Liver (tissue), 9 donors: ENCODE measurements around the gene CASQ2. TPM values are rescaled to one million over a fixed set of nuclear protein-coding genes. Genes with fewer than 3 reads are reported as not detected.

Source experiments
- DNase-seq: peaks from one replicate; pipeline ENCODE4 v3.0.0-alpha.2; 2017; ENCODE audit warnings: low spot score
- H3K27ac ChIP-seq, 2 donors: one replicate each; pipeline ENCODE4 v1.7.0; 2013; ENCODE audit warnings: inconsistent platforms in 2 of 2, low read length in 2 of 2, control low read depth in 1 of 2, low read depth in 1 of 2, mild to moderate bottlenecking in 1 of 2
- H3K27me3 ChIP-seq, 4 donors: one replicate each; pipeline versions ENCODE4 v1.6.1 to v1.7.0; 2013; ENCODE audit warnings: low read length in 3 of 4, inconsistent platforms in 1 of 4, mild to moderate bottlenecking in 1 of 4, moderate library complexity in 1 of 4; ENCODE audit not compliant: control insufficient read depth in 4 of 4, insufficient read depth in 4 of 4
- H3K36me3 ChIP-seq, 4 donors: one replicate each; pipeline versions ENCODE4 v1.6.1 to v1.7.0; 2013; ENCODE audit warnings: low read length in 3 of 4, mild to moderate bottlenecking in 3 of 4, low read depth in 1 of 4, moderate library complexity in 1 of 4; ENCODE audit not compliant: control insufficient read depth in 4 of 4, insufficient read depth in 3 of 4
- H3K4me1 ChIP-seq, 4 donors: one replicate each; pipeline versions ENCODE4 v1.6.1 to v1.7.0; 2013; ENCODE audit warnings: low read length in 3 of 4, mild to moderate bottlenecking in 3 of 4, moderate library complexity in 1 of 4; ENCODE audit not compliant: control insufficient read depth in 4 of 4, insufficient read depth in 4 of 4
- H3K4me3 ChIP-seq, 3 donors: one replicate each; pipeline versions ENCODE4 v1.6.1 to v1.7.0; 2013; ENCODE audit warnings: low read length in 3 of 3, control low read depth in 1 of 3, low read depth in 1 of 3, mild to moderate bottlenecking in 1 of 3
- H3K9ac ChIP-seq, 2 donors: one replicate each; pipeline ENCODE4 v1.7.0; 2013; ENCODE audit warnings: low read length in 2 of 2, mild to moderate bottlenecking in 2 of 2, moderate library complexity in 2 of 2, control low read depth in 1 of 2, low read depth in 1 of 2
- H3K9me3 ChIP-seq, 4 donors: one replicate each; pipeline versions ENCODE4 v1.6.1 to v1.7.0; 2013; ENCODE audit warnings: low read length in 3 of 4; ENCODE audit not compliant: control insufficient read depth in 4 of 4
- ATF3 ChIP-seq: IDR thresholded peaks from 2 replicates; pipeline ENCODE4 v1.6.1; 2016; ENCODE audit warnings: antibody characterized with exemption
- CTCF ChIP-seq: fragments of 150-350 bp; IDR thresholded peaks from 2 replicates; pipeline ENCODE4 v1.5.1; 2017; ENCODE audit warnings: improper control_type of control experiment, low read depth, low read length; ENCODE audit not compliant: missing input control
- EGR1 ChIP-seq, 2 donors: IDR thresholded peaks; 2 replicates each; pipeline ENCODE4 v1.6.1; 2016 to 2018; ENCODE audit warnings: antibody characterized with exemption in 2 of 2, low read depth in 2 of 2
- FOXA1 ChIP-seq: IDR thresholded peaks from 2 replicates; pipeline ENCODE4 v1.6.1; 2016; ENCODE audit warnings: antibody characterized with exemption
- GABPA ChIP-seq, 2 donors: IDR thresholded peaks in 1 of 2; conservative IDR thresholded peaks in 1 of 2; 2 replicates each; pipeline ENCODE4 v1.6.1; 2016; ENCODE audit warnings: antibody characterized with exemption in 2 of 2, mild to moderate bottlenecking in 1 of 2, moderate library complexity in 1 of 2
- HNF4A ChIP-seq, 2 donors: conservative IDR thresholded peaks; 2 replicates each; pipeline ENCODE4 v1.6.1; 2016; ENCODE audit warnings: antibody characterized with exemption in 2 of 2, mild to moderate bottlenecking in 2 of 2
- HNF4G ChIP-seq: IDR thresholded peaks from 2 replicates; pipeline ENCODE4 v1.6.1; 2016; ENCODE audit warnings: antibody characterized with exemption
- JUND ChIP-seq, 2 donors: IDR thresholded peaks; 2 replicates each; pipeline ENCODE4 v1.6.1; 2016; ENCODE audit warnings: antibody characterized with exemption in 2 of 2
- MAX ChIP-seq: IDR thresholded peaks from 2 replicates; pipeline ENCODE4 v1.6.1; 2016; ENCODE audit warnings: antibody characterized with exemption
- NR2F2 ChIP-seq: IDR thresholded peaks from 2 replicates; pipeline ENCODE4 v1.6.1; 2016; ENCODE audit warnings: antibody characterized with exemption
- RAD21 ChIP-seq, 2 donors: IDR thresholded peaks; 2 replicates each; pipeline ENCODE4 v1.6.1; 2016; ENCODE audit warnings: antibody characterized with exemption in 2 of 2, mild to moderate bottlenecking in 2 of 2
- REST ChIP-seq: IDR thresholded peaks from 2 replicates; pipeline ENCODE4 v1.6.1; 2016; ENCODE audit warnings: antibody characterized with exemption, mild to moderate bottlenecking
- RXRA ChIP-seq, 2 donors: IDR thresholded peaks; 2 replicates each; pipeline ENCODE4 v1.6.1; 2017 to 2018; ENCODE audit warnings: antibody characterized with exemption in 2 of 2, mild to moderate bottlenecking in 1 of 2
- SP1 ChIP-seq: IDR thresholded peaks from 2 replicates; pipeline ENCODE4 v1.6.1; 2018; ENCODE audit warnings: antibody characterized with exemption, mild to moderate bottlenecking
- TAF1 ChIP-seq: conservative IDR thresholded peaks from 2 replicates; pipeline ENCODE4 v1.6.1; 2016; ENCODE audit warnings: antibody characterized with exemption, mild to moderate bottlenecking
- YY1 ChIP-seq: IDR thresholded peaks from 2 replicates; pipeline ENCODE4 v1.6.1; 2016; ENCODE audit warnings: antibody characterized with exemption, mild to moderate bottlenecking
- ZBTB33 ChIP-seq: IDR thresholded peaks from 2 replicates; pipeline ENCODE4 v1.6.1; 2016; ENCODE audit warnings: antibody characterized with exemption
- WGBS: extraction: QIAGEN DNeasy Blood & Tissue Kit; methylation state at CpG from one replicate; pipeline ENCODE4 v1.1.7; 2013; 5-methylcytosine and 5-hydroxymethylcytosine counted together
- polyA plus RNA-seq, 2 donors: library from polyadenylated mRNA; stranded (reverse) in 1 of 2; unstranded in 1 of 2; fragments of 200-250 nt in 1 of 2; fragments of >200 nt in 1 of 2; fragmentation: Nextera tagmentation in 1 of 2; extraction: Ambion mirVana in 1 of 2; gene quantifications; one replicate each; pipeline versions ENCODE4 v1.2.1 to v1.2.3, GENCODE V29; 2013 to 2015
- total RNA-seq, 2 donors: library from RNA; depleted of rRNA; stranded (reverse); fragments of >200 nt; gene quantifications; one replicate each; pipeline ENCODE4 v1.2.3, GENCODE V29; 2014
- donor health status: healthy.
- donor health status: healthy.
- donor health status: healthy.
- donor health status: healthy.
- donor health status: healthy.

Gene CASQ2
- total and polyA plus RNA-seq, 4 donors: 0.33 to 1.1 TPM; not detected in 2

GRCh38 chr1:115791816-115792215 is 23.3 kb upstream of the CASQ2 start:
- TF ChIP-seq HNF4A (conservative IDR thresholded peaks at IDR 0.05) (no peak), ATF3 (no peak), GABPA (IDR thresholded peaks at IDR 0.05 in 1 of 2, conservative IDR thresholded peaks at IDR 0.05 in 1 of 2) (no peak), TAF1 (no peak), ZBTB33 (no peak), YY1 (no peak), MAX (no peak), JUND (IDR thresholded peaks at IDR 0.05) (no peak), HNF4G (no peak), SP1 (no peak), CTCF (no peak), REST (no peak), RAD21 (IDR thresholded peaks at IDR 0.05) (no peak), EGR1 (IDR thresholded peaks at IDR 0.05; ENCODE audit: low read depth in 2 of 2) (no peak), FOXA1 (no peak), NR2F2 (no peak)
- no peak overlapping the region for H3K4me3 ChIP-seq
- no peak overlapping the region for H3K9ac ChIP-seq
- WGBS: 89% methylated on average over 3 of the region's 3 CpGs
- H3K36me3 ChIP-seq: no peaks in the 10 kb centered on the region
- DNase-seq: no peak
- no peaks in the 10 kb centered on the region for H3K4me1 ChIP-seq
- H3K27ac ChIP-seq: no peak overlapping the region
- peaks cover 0 to 4% (median 2%) of the 10 kb centered on the region in 4 donors for H3K9me3 ChIP-seq
- peaks cover 0 to 9% (median 0%) of the 10 kb centered on the region in 4 donors for H3K27me3 ChIP-seq

GRCh38 chr1:115790846-115791245 is 22.3 kb upstream of the CASQ2 start:
- 83% methylated on average over 6 of the region's 6 CpGs for WGBS
- no peak for TF ChIP-seq ATF3
- TF ChIP-seq GABPA (IDR thresholded peaks at IDR 0.05 in 1 of 2, conservative IDR thresholded peaks at IDR 0.05 in 1 of 2): no peak
- TF ChIP-seq MAX: no peak
- TF ChIP-seq RAD21 (IDR thresholded peaks at IDR 0.05): no peak
- TF ChIP-seq JUND (IDR thresholded peaks at IDR 0.05): no peak
- no peak for TF ChIP-seq EGR1 (IDR thresholded peaks at IDR 0.05; ENCODE audit: low read depth in 2 of 2)
- TF ChIP-seq HNF4G: no peak
- no peak for TF ChIP-seq YY1
- no peak for TF ChIP-seq TAF1
- TF ChIP-seq REST: no peak
- no peak for TF ChIP-seq RXRA (IDR thresholded peaks at IDR 0.05)

More at GRCh38 chr1:115790846-115791245, 22.3 kb upstream of the CASQ2 start:
- Histone ChIP-seq H3K4me1 (no peaks in the 10 kb centered on the region), H3K36me3 (no peaks in the 10 kb centered on the region), H3K27ac (no peak overlapping the region), H3K9ac (no peak overlapping the region), H3K4me3 (no peak overlapping the region), H3K27me3 (peaks cover 0 to 9% (median 0%) of the 10 kb centered on the region in 4 donors), H3K9me3 (peaks cover 0 to 4% (median 2%) of the 10 kb centered on the region in 4 donors)
- DNase-seq: no peak
